Heart left ventricle (tissue), 13 donors: Measurements from ENCODE around the gene KRABD2.

Source experiments
- POLR2A ChIP-seq, 2 donors: fragments of 450-650 bp; IDR thresholded peaks; one replicate each; pipeline ENCODE4 v1.6.1; 2017; ENCODE audit warnings: antibody characterized with exemption in 2 of 2, mild to moderate bottlenecking in 2 of 2, moderate library complexity in 2 of 2
- TF ChIP-seq, protein P1 (sequence below), 12 donors: fragments of 200-600 bp; sonication (generic) in 4 of 12; IDR thresholded peaks; one replicate each; pipeline versions ENCODE4 v1.5.0 to v1.8.0; 2018 to 2022; ENCODE audit warnings: antibody characterized with exemption in 12 of 12, mild to moderate bottlenecking in 5 of 12
- donor health status: ischemic (EF 13 %, LVEDD 7.1; RV severe dilation, severe dysfunction).
- donor health status: DM: no; HTN: yes; CAD: no.
- donor health status: DM: no; HTN: no; CAD: no.
- donor health status: ischemic (EF 25% LVEDD 6.9; RV normal size, moderate dysfunction).
- donor health status: ischemic (EF 25% LVEDD 5.7; RV mildly dilated, moderate dysfunction).
- donor health status: ischemic (EF 35%, LVEDD 5.7; RV mildly dilated, moderate dysfunction).
- donor health status: nonischemic (EF 11% LVEDD 7.7; RV severe dilation, severe dysfunction).
- donor health status: DM: yes; HTN: yes; CAD: no.
- donor health status: PGD.
- donor health status: ischemic (EF 29% LVEDD 5.4; RV normal size, mild dysfunction).
- donor health status: nonischemic (EF 23%, LVEDD 6.1; RV moderate dilation, normal function).

DNA sequence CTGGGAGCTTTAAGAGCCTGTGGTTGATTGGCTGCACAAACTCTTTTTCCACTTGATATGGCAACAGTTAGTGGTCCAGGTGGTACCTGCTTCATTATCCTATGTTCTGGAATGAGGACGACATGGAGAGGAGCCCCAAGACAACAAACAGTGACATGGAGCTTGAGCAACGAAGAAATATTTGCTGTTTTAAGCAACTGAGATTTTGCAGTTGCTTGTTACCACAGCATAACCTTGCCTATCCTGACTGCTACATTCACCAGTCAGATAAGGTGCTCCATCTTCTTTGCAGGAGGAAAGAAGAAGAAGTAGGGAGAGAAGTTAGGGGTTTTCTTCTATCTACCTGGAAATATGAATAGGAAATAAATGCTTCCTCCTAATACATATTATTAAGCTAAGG lies 44.4 kb downstream of the KRABD2 start:
- TF ChIP-seq, protein P1, sequence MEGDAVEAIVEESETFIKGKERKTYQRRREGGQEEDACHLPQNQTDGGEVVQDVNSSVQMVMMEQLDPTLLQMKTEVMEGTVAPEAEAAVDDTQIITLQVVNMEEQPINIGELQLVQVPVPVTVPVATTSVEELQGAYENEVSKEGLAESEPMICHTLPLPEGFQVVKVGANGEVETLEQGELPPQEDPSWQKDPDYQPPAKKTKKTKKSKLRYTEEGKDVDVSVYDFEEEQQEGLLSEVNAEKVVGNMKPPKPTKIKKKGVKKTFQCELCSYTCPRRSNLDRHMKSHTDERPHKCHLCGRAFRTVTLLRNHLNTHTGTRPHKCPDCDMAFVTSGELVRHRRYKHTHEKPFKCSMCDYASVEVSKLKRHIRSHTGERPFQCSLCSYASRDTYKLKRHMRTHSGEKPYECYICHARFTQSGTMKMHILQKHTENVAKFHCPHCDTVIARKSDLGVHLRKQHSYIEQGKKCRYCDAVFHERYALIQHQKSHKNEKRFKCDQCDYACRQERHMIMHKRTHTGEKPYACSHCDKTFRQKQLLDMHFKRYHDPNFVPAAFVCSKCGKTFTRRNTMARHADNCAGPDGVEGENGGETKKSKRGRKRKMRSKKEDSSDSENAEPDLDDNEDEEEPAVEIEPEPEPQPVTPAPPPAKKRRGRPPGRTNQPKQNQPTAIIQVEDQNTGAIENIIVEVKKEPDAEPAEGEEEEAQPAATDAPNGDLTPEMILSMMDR (IDR thresholded peaks at IDR 0.05) = no peak
- TF ChIP-seq POLR2A (IDR thresholded peaks at IDR 0.05) = no peak
